Stimulated activated CD4-positive, alpha-beta T cell treated with anti-CD3 and anti-CD28 coated beads, TNF-alpha, amount 100 ng/mL, for 1 hour (primary cell): Measurements from ENCODE around the gene SGF29.
"Not testable (repeated sequence)": the region's sequence is repeated elsewhere in the genome, so short reads cannot be mapped to it uniquely, and the experiment has no call there.

Source experiments
- DNase-seq, 3 donors: peaks; one replicate each; pipeline ENCODE4 v3.0.0-alpha.2; 2020; ENCODE audit warnings: low read depth in 3 of 3, low spot score in 1 of 3

The SGF29 gene

GRCh38 chr16:28532940-28533647, 20.6 kb upstream of the SGF29 start:
- no peak for DNase-seq

- DNase-seq = no peak
Measured at GRCh38 chr16:28534542-28535373, 19.0 kb upstream of the SGF29 start.

- DNase-seq = no peak
Measured at GRCh38 chr16:28537076-28537475, 16.6 kb upstream of the SGF29 start.

GRCh38 chr16:28537964-28538732, 15.6 kb upstream of the SGF29 start:
- DNase-seq = no peak

GRCh38 chr16:28538733-28539596, 14.8 kb upstream of the SGF29 start, which contains the start of gene NUPR1:
NUPR1 (minus strand) TSS chr16:28538974; CDS start chr16:28538907, 67 bp downstream.
- DNase-seq = no peak

GRCh38 chr16:28540346-28540745, 13.4 kb upstream of the SGF29 start:
- no peak for DNase-seq

- no peak for DNase-seq
Measured at GRCh38 chr16:28542646-28543045, 11.1 kb upstream of the SGF29 start.

- DNase-seq = no peak
Measured at GRCh38 chr16:28543072-28543471, 10.6 kb upstream of the SGF29 start.

- no peak for DNase-seq
Measured at GRCh38 chr16:28544998-28545397, 8.7 kb upstream of the SGF29 start.

- DNase-seq = not testable (repeated sequence)
Measured at GRCh38 chr16:28545964-28546363, 7.8 kb upstream of the SGF29 start.

- no peak for DNase-seq
Measured at GRCh38 chr16:28546626-28547025, 7.1 kb upstream of the SGF29 start.

- DNase-seq = no peak
Measured at GRCh38 chr16:28548306-28548802, 5.4 kb upstream of the SGF29 start.

GRCh38 chr16:28549301-28549899, 4.3 kb upstream of the SGF29 start:
- DNase-seq = no peak

GRCh38 chr16:28554634-28555423, 1.1 kb downstream of the SGF29 start:
- DNase-seq = no peak

- DNase-seq = no peak
Measured at GRCh38 chr16:28555561-28555960, 1.8 kb downstream of the SGF29 start.

- no peak for DNase-seq
Measured at GRCh38 chr16:28556914-28557320, 3.2 kb downstream of the SGF29 start.

- DNase-seq = no peak
Measured at GRCh38 chr16:28558456-28558855, 4.7 kb downstream of the SGF29 start.

GRCh38 chr16:28561557-28562187, 8.0 kb downstream of the SGF29 start:
- no peak for DNase-seq

GRCh38 chr16:28562199-28562598, 8.5 kb downstream of the SGF29 start:
- DNase-seq = no peak
